ENCODE measurements around the gene NCK1.

The NCK1 gene

DNA sequence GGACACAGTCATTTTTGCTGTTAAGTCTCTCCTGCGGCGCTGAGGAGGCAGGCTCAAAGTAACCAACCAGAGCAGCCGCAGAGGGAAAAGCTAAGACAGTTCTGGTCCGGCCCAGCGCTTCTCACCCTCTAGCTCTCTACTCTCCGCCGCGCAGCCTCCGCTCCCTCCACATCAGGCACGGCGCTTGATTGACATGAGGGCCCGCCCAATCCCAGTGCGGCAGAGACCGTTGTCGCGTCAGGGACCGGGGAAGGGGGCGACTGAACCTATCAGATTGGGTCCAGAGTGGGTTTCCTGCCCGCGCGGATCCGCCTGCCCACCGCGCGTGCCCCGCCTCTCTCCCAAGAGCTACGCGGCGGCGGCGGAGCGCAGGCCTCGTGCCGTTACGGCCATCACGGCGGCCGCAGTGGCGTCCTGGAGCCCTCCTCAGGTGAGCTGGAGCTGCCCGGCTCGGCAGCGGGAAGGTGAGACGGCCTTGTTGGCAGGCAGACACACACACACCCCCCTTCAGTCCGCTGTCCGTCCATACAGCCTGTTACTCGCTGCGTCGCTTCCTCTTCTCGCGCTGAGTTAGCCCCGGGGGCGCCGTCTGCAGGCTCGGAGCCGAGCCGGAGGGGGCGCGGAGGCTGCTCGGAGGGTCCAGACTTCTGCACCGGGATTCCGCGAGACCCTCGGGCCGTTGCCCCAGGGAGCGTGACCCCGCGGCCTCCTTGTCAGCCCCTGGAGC is at the start of gene NCK1:
Gene NCK1 (plus strand): TSS at position 319 of the 727 bp plus-strand sequence. CDS start 65,794 bp downstream, outside the sequence.
- peak; percentile 98 for DNase-seq

GRCh38 chr3:136817448-136817847 is 44.6 kb upstream of the NCK1 start:
- no peak for DNase-seq

DNA sequence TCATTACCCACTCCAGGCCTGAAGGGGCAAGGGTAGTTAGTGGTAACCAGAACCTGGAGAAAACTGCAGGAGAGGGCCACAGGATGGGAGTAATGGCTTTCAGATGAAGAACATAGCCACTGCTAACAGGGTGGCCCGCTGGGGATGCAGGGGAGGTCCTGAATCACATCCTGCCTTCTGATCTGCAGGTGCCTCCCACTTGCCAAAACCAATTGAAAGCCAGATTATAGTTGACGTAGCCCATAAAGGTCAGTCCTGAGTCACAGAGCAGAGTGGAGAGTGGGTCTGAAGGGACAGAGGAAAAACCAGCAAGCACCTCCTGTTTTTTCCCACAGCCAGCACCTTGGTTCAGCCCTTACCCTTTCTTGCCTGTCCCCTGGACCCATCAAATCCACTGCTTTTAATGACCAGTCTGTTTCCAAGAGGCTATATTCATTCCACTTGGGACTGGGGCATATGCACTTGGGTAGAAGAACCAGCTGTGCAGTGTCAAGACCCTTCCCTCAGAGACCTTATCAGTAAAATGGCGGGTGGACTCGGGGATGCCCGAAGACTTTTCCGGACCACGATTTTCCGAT is 43.7 kb upstream of the NCK1 start:
- DNase-seq: peak; percentile 16

DNA sequence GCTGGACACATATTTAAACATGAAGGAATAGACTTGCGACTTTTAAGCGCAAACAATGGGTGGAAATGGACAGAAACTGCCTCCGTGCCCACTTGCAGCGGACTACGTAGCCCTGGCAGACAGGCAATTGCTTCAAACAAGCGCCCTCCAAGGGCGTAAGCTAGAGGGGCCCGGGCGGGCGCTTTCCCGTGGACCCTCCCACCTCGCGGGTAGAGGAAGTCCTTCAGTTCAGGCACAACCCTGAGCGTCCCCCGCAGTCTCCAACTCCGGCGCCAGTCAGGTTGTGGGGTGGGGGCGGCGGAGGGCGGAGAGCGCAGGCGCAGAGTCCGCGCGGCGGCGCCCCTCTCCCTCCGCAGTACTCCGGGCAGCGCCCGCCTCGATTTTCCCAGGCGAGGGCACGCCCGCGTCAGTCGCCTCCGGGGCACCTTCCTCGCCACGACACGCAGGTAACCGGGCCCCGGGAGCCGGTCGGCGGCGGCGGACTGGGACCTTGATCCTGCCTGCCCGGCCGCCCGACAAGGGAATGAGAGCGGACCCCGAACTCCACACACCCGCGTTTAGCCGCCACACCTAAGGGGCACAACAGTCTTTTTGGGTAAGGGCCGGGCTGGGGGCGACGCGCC is 43.1 kb upstream of the NCK1 start, which contains the start of gene SLC35G2:
Gene SLC35G2 (plus strand): TSS at position 358 of the 623 bp plus-strand sequence. CDS start 35,335 bp downstream, outside the sequence.
- DNase-seq: peak; percentile 35

DNA sequence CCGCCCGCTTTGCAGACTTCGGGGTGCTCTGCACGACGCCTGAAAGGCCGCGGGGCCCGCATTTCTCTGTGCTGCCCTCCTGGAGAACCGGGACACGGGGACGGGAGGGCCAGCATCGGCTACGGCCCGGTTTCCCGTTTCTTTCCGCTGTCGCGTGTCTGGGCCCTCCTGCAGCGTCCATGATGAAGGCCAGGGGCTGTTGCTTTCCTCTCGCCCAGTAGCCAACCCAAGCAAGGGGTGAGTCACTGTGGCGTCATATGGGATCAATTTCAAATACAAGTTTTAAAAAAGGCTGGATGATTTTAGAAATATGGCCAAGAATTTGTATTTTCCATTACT is 42.6 kb upstream of the NCK1 start:
- peak; percentile 7 for DNase-seq

GRCh38 chr3:136819731-136820679 is 42.0 kb upstream of the NCK1 start:
- DNase-seq: peak; percentile 41

DNA sequence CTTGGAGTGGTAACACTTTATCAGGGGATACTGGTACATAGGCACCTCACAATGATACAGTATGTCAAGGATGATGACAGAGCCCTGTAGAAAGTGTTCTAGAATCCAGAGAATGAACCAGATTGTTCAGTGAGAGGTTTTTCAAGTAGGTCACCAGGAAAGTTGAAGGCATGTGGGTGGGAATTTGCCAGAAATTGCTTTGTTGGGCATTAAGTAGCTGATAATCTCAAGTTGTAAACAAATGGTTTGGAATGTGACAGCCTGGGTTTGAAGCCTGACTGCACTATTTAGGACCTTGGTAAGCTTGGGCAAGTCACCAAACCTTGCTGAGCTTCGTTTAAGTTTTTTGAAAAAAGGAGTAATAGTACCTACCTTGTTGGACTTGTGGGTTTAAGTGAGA is 30.5 kb upstream of the NCK1 start:
- no peak for DNase-seq

GRCh38 chr3:136835089-136835812 is 26.8 kb upstream of the NCK1 start:
- no peak for DNase-seq

GRCh38 chr3:136835813-136836510 is 26.0 kb upstream of the NCK1 start:
- no peak for DNase-seq

- no peak for DNase-seq
Observed at GRCh38 chr3:136836511-136837156, 25.4 kb upstream of the NCK1 start.

- DNase-seq: no peak
Observed at GRCh38 chr3:136838641-136839555, 23.1 kb upstream of the NCK1 start.

DNA sequence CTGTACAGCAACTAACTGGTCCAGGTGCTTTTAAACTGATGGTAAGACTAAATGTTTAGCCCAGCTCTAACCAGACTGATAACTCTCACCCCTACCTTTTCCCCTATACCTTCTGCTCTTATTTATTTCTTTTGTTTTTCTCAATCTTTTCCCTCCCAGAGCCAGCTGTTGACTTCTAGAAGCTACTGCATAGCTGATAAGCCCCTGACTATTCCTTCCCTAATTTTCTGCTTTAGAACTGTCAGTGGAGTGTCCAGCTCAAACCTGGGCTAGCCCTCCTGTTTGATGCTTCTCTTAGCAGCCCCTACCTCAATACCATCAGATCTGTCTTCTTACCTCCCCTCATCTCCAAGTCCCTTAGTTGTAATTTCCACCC is 22.5 kb upstream of the NCK1 start:
- no peak for DNase-seq

DNA sequence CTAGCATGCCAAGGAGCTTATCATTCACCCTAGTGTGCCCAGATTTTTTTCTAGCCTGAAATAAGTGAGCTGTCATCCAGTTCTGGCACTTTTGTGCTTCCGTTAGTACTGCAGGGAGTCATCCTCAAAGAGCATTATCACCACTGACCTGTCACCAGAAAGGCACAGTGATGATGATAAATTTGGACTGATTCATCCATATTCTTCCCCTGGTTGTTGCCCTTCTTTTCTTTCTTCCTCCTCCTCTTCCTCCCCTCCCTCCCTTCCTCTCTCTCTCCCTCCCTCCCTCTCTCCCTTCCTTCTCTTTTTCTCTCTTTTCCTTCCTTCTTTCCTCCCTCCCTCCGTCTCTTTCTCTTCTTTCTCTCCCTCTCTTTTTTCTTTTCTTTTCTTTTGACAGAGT is 21.8 kb upstream of the NCK1 start:
- no peak for DNase-seq

GRCh38 chr3:136842294-136842693 is 19.7 kb upstream of the NCK1 start:
- no peak for DNase-seq

- no peak for DNase-seq
Observed at GRCh38 chr3:136844724-136845123, 17.3 kb upstream of the NCK1 start.

- DNase-seq: no peak
Observed at GRCh38 chr3:136852180-136852579, 9.8 kb upstream of the NCK1 start.

DNA sequence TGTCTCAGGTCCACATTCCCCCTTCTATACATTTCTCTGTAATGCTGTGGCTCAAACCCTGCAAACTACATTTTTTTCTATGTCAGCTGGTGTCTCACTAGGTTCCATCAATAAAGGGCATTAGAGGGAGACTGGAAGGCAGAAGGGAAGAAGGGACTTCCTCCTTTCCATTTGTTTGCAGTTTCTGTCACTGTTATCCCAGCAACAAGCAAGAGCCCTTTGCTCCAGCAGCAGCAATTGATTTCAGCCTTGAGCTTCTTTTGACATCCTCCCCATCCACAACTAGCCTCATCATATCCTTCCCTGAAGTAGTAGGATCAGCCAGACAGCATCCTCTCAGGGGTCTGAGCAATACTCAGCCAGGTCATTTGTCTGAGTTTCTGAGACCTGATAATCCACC is 5.3 kb upstream of the NCK1 start:
- no peak for DNase-seq

- DNase-seq: no peak
Observed at GRCh38 chr3:136858381-136858780, 3.6 kb upstream of the NCK1 start.

DNA sequence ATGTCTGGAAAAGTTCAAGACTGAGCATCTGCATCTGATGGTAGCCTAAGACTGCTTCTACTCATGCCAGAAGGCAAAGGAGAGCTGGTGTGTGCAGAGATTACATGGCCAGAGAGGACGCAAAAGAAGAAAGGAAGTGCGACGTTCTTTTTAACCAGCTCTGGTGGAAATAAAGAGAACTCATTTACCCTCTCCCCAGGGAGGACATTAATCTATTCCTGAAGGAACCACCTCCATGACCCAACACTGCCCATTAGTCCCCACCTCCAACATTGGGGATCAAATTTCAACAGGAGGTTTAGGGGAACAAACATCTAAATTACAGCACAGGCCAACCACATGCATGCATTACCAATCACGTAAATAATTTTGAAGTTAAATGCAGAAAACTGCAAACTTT is 1.5 kb upstream of the NCK1 start:
- no peak for DNase-seq

Data from CD4-positive, alpha-beta T cell treated with Interleukin-6 for 4 hours (primary cell).